Heart right ventricle (tissue), 16 donors: ENCODE results near the gene DOHH. TPM values are rescaled to one million over a fixed set of nuclear protein-coding genes. Genes with fewer than 3 reads are reported as not detected.

Experiments
- ATAC-seq, 8 donors: fragments of 200-7000 bp; cut with Tn5 transposase; one replicate each; pipeline ENCODE4 v1.9.1; 2020; ENCODE audit warnings: mild to moderate bottlenecking in 8 of 8, moderate library complexity in 8 of 8, moderate number of reproducible peaks in 1 of 8
- DNase-seq, 2 donors: peaks; one replicate each; pipeline ENCODE4 v3.0.0-alpha.2; 2020
- H3K27ac ChIP-seq, 10 donors: fragments of 200-600 bp; sonication (generic) in 2 of 10; one replicate each; pipeline versions ENCODE4 v1.5.0 to v1.8.0; 2020 to 2022; ENCODE audit warnings: mild to moderate bottlenecking in 3 of 10
- H3K27me3 ChIP-seq, 7 donors: fragments of 200-600 bp; one replicate each; pipeline ENCODE4 v1.8.0; 2021 to 2022; ENCODE audit warnings: mild to moderate bottlenecking in 2 of 7
- H3K36me3 ChIP-seq, 9 donors: fragments of 200-600 bp; sonication (generic) in 1 of 9; one replicate each; pipeline versions ENCODE4 v1.5.0 to v1.8.0; 2020 to 2022; ENCODE audit warnings: mild to moderate bottlenecking in 2 of 9
- H3K4me1 ChIP-seq, 9 donors: fragments of 200-600 bp; sonication (generic) in 1 of 9; one replicate each; pipeline versions ENCODE4 v1.5.0 to v1.8.0; 2020 to 2022; ENCODE audit warnings: mild to moderate bottlenecking in 4 of 9
- H3K4me3 ChIP-seq, 10 donors: fragments of 200-600 bp; sonication (generic) in 2 of 10; one replicate each; pipeline versions ENCODE4 v1.5.0 to v1.8.0; 2020 to 2022; ENCODE audit warnings: mild to moderate bottlenecking in 7 of 10, moderate library complexity in 2 of 10
- H3K9me3 ChIP-seq, 11 donors: fragments of 200-600 bp in 10 of 11; sonication (generic) in 2 of 11; one replicate each; pipeline versions ENCODE4 v1.5.0 to v1.8.0; 2013 to 2022; ENCODE audit warnings: mild to moderate bottlenecking in 2 of 11, control low read depth in 1 of 11, moderate library complexity in 1 of 11
- CTCF ChIP-seq, 9 donors: fragments of 200-600 bp; sonication (generic) in 2 of 9; IDR thresholded peaks; one replicate each; pipeline versions ENCODE4 v1.5.0 to v1.8.0; 2021 to 2022; ENCODE audit warnings: antibody characterized with exemption in 9 of 9, mild to moderate bottlenecking in 5 of 9, moderate library complexity in 1 of 9
- WGBS, 2 donors: extraction: QIAGEN DNeasy Blood & Tissue Kit; methylation state at CpG; one replicate each; pipeline ENCODE4 v1.1.7; 2013; ENCODE audit warnings: inconsistent platforms in 1 of 2; 5-methylcytosine and 5-hydroxymethylcytosine counted together
- intact Hi-C, 10 donors: fragments of 100-400 bp; cut with DNase I; formaldehyde crosslinking; loops; one replicate each; pipeline versions ENCODE4 v1.11.1 to v1.14.2; 2022
- polyA plus RNA-seq, 2 donors: library from polyadenylated mRNA; stranded (reverse); fragments of 200-250 nt; gene quantifications; one replicate each; pipeline ENCODE4 v1.2.3, GENCODE V29; 2013
- total RNA-seq, 10 donors: library from RNA; stranded (reverse); fragmentation: NEBNext Ultra II Directional in 3 of 10; extraction: Animal tissue kit (Norgen Biotek cat#: 25700) in 3 of 10; gene quantifications; one replicate each; pipeline versions ENCODE4 v1.2.1 to v1.2.4, GENCODE V29; 2021 to 2023
- donor health status: Arrhythmogenic right ventricular cardiomyopathy.
- donor health status: ischemic (EF 13 %, LVEDD 7.1; RV severe dilation, severe dysfunction).
- donor health status: healthy with polysubstance abuse.
- donor health status: DM: no; HTN: yes; CAD: no.
- donor health status: DM: no; HTN: no; CAD: no.
- donor health status: ischemic (EF 25% LVEDD 6.9; RV normal size, moderate dysfunction).
- donor health status: ischemic (EF 25% LVEDD 5.7; RV mildly dilated, moderate dysfunction).
- donor health status: healthy.
- donor health status: DM: yes; HTN: yes; CAD: no.
- donor health status: Ischemic cardiomyopathy.
- donor health status: ischemic (EF 35%, LVEDD 5.7; RV mildly dilated, moderate dysfunction).
- donor health status: nonischemic (EF 11% LVEDD 7.7; RV severe dilation, severe dysfunction).
- donor health status: DM: yes; HTN: yes; CAD: no.
- donor health status: PGD.
- donor health status: ischemic (EF 29% LVEDD 5.4; RV normal size, mild dysfunction).
- donor health status: nonischemic (EF 23%, LVEDD 6.1; RV moderate dilation, normal function).

The DOHH gene
- total and polyA plus RNA-seq, 12 donors = 7.2 to 30.4 (median 10.3) TPM

- H3K9me3 ChIP-seq = no peaks in the 10 kb centered on the region
- TF ChIP-seq CTCF (IDR thresholded peaks at IDR 0.05) = no peak
- no peak overlapping the region for H3K27ac ChIP-seq
- H3K36me3 ChIP-seq = no peaks in the 10 kb centered on the region
- ATAC-seq (no peak), DNase-seq (no peak)
- WGBS, 2 donors = 38 to 50% methylated on average over 7 of the region's 7 CpGs
- intact Hi-C loops = loop anchor here in 2 of 10 donors (5.0 kb wide), 2 partner anchors 157 to 172 kb away; no protein-coding TSS in a partner anchor
- H3K4me3 ChIP-seq = no peak overlapping the region
- peaks cover 0 to 3% (median 0%) of the 10 kb centered on the region in 9 donors for H3K4me1 ChIP-seq
- peaks cover 15 to 50% (median 42%) of the 10 kb centered on the region in 7 donors for H3K27me3 ChIP-seq
These were observed 21.2 kb downstream of the DOHH start for GRCh38 chr19:3479177-3479833.

- no peak for TF ChIP-seq CTCF (IDR thresholded peaks at IDR 0.05)
- no peak overlapping the region for H3K4me3 ChIP-seq
- DNase-seq = no peak
- H3K4me1 ChIP-seq = peaks cover 0 to 3% (median 0%) of the 10 kb centered on the region in 9 donors
- H3K27ac ChIP-seq = no peak overlapping the region
- ATAC-seq = no peak
- intact Hi-C loops = loop anchor here in 2 of 10 donors (5.0 kb wide), 2 partner anchors 156 to 171 kb away; no protein-coding TSS in a partner anchor
- no peaks in the 10 kb centered on the region for H3K36me3 ChIP-seq
- H3K27me3 ChIP-seq = peaks cover 15 to 43% (median 39%) of the 10 kb centered on the region in 7 donors
- H3K9me3 ChIP-seq = no peaks in the 10 kb centered on the region
- WGBS, 2 donors = 25 to 26% methylated on average over 27 of the region's 27 CpGs
These were observed 21.9 kb downstream of the DOHH start for GRCh38 chr19:3478409-3479176.

GRCh38 chr19:3477951-3478350 lies 22.5 kb downstream of the DOHH start:
- Histone ChIP-seq H3K27ac (no peak overlapping the region), H3K27me3 (peaks cover 14 to 37% (median 33%) of the 10 kb centered on the region in 7 donors), H3K36me3 (no peaks in the 10 kb centered on the region), H3K9me3 (no peaks in the 10 kb centered on the region), H3K4me1 (peaks cover 0 to 3% (median 0%) of the 10 kb centered on the region in 9 donors), H3K4me3 (no peak overlapping the region)
- 67 to 93% methylated on average over 2 of the region's 2 CpGs for WGBS, 2 donors
- no peak for TF ChIP-seq CTCF (IDR thresholded peaks at IDR 0.05)
- ATAC-seq (no peak), DNase-seq (no peak)
- intact Hi-C loops = loop anchor here in 3 of 10 donors (2.0 to 5.0 kb wide), 3 partner anchors 153 to 171 kb away; no protein-coding TSS in a partner anchor

GRCh38 chr19:3477506-3477905 lies 23.0 kb downstream of the DOHH start:
- H3K4me3 ChIP-seq = no peak overlapping the region
- TF ChIP-seq CTCF (IDR thresholded peaks at IDR 0.05) = no peak
- H3K27me3 ChIP-seq = peaks cover 9 to 32% (median 29%) of the 10 kb centered on the region in 7 donors
- DNase-seq (no peak), ATAC-seq (no peak)
- H3K9me3 ChIP-seq = no peaks in the 10 kb centered on the region
- H3K4me1 ChIP-seq = peaks cover 0 to 4% (median 1%) of the 10 kb centered on the region in 9 donors
- intact Hi-C loops = loop anchor here in 3 of 10 donors (2.0 to 5.0 kb wide), 3 partner anchors 153 to 170 kb away; no protein-coding TSS in a partner anchor
- no peaks in the 10 kb centered on the region for H3K36me3 ChIP-seq
- H3K27ac ChIP-seq = no peak overlapping the region
